SU-DHL-6 (cell line): Measurements from ENCODE around the gene UCHL5.

Experiments used
- CTCF ChIP-seq: fragments of 200-600 bp; sonication (generic); IDR thresholded peaks from one replicate; pipeline ENCODE4 v1.5.1; 2017; ENCODE audit warnings: antibody characterized with exemption, mild to moderate bottlenecking, low read length, moderate library complexity; ENCODE audit not compliant: insufficient read depth, poor library complexity, severe bottlenecking
- EZH2phosphoT487 ChIP-seq: fragments of 200-600 bp; sonication (generic), shearing (Covaris generic); conservative IDR thresholded peaks from 2 replicates; pipeline ENCODE4 v1.6.1; 2018; ENCODE audit warnings: mild to moderate bottlenecking, antibody characterized with exemption, low read length, moderate library complexity, mixed read lengths

DNA sequence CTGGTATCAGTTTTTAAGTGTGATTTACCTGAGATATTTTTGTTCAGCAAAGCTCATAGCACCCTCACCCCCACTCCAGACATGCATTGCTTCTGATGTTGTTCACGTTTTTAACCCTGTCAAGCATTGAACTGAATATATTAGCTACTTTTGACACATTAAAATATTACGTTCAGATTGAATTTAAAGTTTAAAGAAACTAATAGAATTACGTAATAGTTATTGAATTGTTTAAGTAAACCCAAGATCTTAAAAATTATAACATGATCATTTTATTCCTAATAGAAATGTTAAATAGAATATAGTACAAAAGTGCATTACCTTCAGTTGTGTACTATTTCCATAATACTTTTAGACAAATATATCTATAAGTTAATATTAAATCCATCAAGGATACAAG, 27.2 kb upstream of the UCHL5 start:
- TF ChIP-seq CTCF, result no peak
- no peak for TF ChIP-seq EZH2phosphoT487
